HG02970 (cell line): Measurements from ENCODE around the gene BTC.
"Not testable (repeated sequence)": the region's sequence is repeated elsewhere in the genome, so short reads cannot be mapped to it uniquely, and the experiment has no call there.

Experiments
- ATAC-seq: cut with Tn5 transposase; IDR thresholded peaks from one replicate; pipeline ENCODE4 v1.9.1; 2021; ENCODE audit warnings: mild to moderate bottlenecking, moderate library complexity, moderate number of reproducible peaks; ENCODE audit not compliant: unreplicated experiment, low FRiP score

The BTC gene, protein sequence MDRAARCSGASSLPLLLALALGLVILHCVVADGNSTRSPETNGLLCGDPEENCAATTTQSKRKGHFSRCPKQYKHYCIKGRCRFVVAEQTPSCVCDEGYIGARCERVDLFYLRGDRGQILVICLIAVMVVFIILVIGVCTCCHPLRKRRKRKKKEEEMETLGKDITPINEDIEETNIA

DNA sequence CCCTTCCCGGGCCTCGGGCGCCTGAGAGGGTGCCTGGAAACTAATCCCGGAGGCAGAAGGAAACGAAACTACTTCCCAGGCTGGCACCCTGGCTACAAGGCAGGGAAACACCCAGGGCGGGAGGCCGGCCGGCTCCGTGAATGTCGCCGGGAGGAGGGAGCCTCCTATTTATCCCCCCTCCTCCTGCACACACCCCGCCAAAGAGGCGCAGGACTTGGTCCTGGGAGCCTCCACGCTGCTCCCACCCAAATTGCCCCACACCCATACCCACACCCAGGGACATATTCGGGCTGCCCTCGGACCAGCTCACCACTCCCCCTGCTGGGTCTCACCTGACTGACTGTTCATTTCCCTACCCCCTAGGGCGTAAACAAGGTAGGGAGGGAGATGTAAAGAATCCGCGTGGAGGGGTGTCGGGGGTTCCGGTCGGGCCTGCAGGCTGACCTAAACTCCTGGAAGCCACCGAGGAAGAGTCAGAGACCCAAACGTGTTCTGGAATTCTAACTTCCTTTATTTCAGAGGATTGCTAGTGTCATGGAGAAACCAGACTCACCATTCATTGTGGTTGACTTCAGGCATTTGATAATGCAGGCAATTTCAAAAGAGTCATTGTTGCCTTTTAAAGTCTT is at the start of gene BTC:
TSS of gene BTC (minus strand) at position 142 of the 629 bp plus-strand sequence. CDS start 198 bp downstream, outside the sequence.
- ATAC-seq: no peak

DNA sequence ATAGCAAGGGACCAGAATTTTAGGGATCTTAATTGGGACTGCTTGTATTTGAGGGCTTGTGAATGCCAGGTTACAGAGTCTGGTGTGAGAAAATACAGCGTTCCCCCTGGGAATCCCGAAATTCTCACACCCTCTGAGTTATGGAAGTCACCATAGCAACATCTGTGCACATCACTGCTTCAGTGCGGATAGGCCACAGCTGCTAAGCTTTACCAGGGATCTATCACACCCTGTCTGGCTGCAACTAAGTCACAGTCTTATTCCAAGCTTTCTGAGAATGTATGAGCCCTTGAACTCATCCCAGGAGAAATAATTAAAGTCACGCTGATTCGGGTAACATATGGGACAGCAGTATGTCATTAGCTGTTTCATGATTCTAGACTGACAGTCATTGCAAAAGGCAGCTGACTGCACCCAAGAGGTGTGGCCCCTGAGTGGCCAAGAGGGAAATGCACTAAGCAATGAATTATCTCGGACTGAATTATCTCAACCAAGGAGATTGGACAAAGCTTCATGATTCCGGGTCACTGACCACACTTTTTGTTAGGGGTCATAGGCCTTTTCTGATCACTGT is 46.7 kb upstream of the BTC start:
- no peak for ATAC-seq

DNA sequence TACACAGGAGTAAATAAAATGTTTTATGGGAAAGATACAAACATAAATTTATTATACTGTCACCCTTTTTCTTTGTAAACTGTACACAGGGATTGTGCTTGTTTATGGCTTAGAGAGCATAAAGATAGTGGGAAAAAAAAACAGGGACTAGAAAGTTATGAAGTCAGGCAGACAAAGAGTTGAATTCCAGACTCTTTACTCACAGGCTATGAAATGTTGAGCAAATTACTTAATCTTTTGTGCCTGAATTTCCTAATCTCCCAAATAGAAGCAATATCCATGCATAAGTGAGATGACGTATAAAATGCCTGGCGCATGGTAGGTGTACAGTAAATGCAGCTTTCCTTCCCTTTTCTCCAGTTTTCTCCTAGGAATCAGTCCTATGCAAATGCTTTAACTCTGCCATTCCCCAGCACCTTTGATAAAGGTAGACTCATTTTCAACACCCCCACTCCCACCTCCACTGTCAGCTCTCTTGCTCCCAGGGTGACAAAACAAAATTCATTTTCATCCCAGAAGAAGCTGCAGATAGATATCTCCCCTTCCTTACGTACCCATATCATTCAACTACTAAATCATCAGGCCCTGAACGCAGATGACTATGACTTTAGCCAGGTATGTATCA is 44.5 kb upstream of the BTC start:
- ATAC-seq: no peak

DNA sequence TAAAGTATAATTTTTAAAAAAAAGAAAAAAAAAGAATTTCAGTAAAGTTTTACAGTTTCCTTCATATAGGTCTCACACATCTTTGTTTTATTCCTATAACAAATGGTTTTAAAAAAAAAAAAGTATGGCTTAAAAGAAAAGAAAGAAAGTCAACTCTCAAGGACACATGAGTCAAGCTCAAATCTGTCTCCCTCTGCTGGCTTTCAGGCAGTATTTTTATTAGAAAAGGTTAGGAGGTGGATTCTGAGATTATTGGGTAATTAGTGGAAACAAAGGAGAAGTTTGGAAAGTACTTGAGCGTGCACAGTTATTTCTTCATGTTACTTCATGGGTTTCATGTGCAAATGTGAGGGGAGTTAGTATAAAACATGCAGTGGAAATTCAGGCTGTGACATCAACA is 36.6 kb upstream of the BTC start:
- no peak for ATAC-seq

DNA sequence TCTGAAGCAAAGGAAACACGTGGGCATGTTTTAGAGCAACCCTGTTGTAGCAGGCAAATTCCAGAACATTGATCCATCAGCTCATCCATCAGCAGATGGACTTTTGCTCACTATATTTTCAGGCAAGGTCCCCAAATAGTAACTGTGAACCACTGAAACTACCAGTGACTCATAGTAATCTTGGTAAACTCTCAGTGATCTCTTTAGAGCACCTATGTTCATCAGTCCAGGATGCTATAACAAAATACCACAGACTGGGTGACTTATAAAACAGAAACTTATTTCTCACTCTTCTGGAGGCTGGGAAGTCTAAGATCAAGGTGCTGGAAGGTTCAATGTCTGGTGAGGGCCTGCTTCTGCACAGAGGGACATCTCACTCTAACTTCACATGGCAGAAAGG is 28.9 kb upstream of the BTC start:
- no peak for ATAC-seq

DNA sequence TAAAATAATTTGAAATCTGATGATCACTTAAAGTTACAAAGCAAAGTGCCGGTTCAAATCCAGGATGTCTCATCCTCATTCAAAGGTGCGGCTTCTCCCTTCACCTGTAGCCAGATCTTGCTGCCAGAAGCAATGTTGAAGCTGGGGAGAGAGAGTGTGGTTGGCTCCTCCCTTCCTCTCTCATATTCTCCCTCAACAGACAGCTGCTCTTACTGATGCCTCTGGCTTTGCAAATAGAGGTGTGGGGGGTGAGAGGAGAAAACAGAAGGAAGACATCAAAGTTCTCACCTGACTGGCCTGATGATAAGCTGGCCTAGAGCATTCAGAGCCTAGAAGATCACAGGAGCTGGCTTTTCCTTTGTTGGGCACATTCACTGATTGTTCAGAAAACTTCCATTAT is 28.3 kb upstream of the BTC start:
- ATAC-seq: no peak

DNA sequence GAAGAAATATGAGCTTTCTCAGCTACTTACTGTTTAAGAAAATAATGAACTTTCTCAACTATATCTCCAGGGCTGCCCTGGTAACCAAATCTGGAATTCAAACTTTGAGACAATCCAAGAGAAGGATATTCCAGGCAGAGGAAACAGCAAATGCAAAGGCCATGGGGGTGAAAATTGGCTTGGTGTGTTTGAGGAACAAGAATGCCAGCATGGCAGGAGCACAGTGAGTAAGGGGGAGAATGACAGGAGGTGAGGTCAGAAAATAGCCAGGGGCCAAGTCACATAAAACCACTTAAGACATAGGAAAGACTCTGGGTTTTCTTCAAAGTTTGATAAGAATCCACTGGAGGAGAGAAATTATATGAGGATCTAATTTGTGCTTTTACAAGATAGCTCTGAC is 27.2 kb upstream of the BTC start:
- ATAC-seq: no peak

DNA sequence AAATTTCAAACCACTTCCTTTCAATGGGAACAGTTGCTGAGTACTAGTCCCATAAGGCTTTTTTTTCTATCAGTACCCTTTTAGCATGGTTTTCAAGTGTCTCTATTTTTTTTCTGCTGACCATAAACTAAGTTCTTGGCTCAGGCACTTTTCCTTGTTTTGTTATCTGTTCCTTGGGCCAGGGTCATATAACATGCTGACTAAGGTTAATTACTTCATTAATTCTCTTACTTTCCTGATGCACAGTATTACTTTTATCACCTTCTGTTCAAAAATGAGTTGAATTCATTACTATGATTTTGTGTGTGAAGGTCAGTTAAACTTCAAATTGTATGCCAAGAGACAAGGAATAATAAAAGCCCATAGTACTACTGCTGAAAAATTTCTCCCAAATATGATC is 19.7 kb upstream of the BTC start:
- ATAC-seq: no peak

DNA sequence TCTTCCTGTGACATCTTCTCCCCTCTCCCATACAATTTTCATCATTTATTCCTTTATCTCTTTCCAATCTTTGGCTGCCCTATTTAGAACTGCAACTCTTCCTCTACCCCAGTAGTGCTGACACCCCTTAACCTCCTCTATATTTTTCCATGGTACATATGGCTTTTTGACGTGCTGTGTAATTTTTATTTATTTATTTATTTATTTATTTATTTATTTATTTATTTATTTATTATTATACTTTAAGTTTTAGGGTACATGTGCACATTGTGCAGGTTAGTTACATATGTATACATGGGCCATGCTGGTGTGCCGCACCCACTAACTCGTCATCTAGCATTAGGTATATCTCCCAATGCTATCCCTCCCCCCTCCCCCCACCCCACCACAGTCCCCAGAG is 17.7 kb upstream of the BTC start:
- not testable (repeated sequence) for ATAC-seq

DNA sequence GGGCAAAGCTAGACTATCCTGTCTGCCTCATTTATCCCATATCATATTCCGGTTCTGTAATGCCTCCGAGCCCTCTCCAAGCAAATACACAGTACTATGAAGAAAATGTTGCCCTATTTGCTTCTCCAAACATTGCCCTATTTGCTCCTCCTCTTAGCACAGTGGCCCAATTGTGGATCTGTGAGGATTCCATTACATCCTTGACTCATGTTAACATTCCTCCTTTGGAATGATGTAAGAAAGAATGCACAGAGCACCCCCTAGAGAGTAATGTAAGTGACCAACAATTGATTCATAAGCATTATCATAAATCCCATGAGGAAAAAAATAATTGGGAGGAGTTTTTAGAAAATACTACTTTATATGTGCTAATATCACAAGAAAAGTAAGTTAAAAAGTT is 11.3 kb upstream of the BTC start:
- ATAC-seq: no peak

DNA sequence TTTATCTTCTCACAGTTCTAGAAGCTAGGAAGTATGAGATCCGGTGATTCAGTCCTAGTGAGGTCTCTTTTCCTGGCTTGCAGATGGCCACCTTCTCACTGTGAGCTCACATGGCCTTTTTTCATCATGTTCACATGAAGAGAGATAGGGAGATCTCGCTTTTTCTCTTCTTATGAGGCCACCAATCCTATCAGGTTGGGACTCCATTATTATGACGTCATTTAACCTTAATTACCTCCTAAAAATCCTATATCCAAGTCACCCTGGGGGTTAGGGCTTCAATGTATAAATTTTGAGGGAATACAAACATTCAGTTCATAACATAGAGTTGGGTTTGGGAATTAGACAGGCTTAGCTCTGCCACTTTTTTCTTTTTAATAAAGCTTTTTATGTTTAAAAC is 6.0 kb upstream of the BTC start:
- no peak for ATAC-seq

DNA sequence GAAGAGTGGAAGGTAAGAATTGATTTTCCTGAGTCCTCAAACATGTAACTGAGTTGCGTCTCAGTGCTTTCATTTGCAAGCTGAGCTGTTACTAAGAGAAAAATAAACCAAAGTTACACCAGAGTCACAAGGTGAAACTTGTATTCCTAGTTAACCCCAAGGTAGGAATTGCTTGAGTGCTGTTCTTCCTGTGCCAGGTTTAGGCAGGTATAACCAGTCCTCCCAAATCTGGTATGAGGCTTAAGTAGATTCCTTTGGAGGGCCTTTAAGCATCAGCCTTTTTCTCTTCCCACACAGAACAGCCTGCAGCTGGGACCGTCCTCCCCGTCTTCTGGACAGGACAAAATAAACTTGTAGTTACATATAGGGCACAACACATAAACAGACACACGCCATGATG is 2.3 kb upstream of the BTC start:
- ATAC-seq: no peak

DNA sequence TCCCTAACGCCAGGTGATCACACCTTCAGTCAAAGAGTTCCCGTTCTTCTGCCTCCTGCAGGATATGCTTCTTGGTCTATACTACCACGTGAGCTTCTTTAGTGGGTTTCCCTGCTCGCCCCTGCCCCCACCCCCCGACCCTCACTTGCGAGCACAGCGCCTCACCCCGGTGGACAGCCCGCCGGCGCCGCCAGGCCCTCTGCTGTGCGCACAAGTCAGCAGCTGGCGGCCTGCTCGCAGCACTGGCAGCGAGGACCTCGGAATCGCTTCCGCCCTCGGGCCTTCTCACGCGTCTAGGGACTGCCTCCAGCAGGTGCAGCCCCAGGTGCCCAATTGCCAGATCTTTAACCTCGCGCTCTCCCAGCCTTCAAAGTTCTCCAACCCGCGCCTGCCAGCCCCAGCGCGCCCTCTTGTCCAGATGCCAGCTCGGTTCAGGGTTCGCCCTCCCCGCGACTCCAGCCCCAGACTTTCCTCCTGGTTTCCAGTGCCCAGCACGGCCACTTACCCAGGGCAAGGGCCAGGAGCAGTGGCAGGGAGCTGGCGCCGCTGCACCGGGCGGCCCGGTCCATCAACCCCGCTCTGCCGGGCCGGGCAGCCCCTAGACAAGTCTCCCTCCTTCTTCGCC is 454 bp downstream of the BTC start:
- ATAC-seq: no peak

DNA sequence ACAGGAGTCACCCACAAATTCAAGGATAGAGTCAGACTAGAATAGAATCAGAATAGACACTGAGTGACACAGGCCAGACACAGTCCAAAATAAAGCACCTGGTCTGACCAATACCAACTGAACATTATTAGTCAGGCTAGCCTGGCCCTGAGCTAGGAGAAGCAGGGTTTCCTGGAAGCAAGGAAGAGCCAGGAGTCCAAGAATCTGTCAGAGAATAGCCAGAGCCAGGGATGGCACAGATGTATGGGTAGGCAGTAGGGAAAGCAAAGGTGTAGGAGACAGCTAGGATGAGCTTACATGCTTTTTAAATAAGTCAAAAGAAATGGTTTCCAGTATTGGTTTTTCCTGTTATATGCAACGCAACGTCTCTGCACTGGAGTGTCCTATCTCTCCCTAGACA is 3.7 kb downstream of the BTC start:
- ATAC-seq: no peak

DNA sequence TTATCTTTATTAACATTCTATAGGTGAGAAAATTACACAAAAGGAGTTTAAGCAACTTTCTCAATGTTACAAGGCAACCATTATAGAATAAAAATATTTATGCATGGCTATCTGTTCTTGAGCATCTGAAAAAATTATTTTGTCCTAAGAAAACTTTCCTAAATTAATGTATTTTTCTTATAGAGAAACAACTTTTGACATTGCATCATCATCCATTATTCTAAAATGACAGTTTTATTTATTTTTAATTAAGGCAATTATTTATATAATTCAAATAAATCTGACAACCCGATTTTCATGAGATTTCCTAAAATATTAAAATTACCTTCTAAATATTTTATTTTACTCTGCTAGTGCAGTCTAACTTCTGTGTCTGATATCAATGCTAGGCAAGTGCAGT is 4.8 kb downstream of the BTC start:
- ATAC-seq: no peak

DNA sequence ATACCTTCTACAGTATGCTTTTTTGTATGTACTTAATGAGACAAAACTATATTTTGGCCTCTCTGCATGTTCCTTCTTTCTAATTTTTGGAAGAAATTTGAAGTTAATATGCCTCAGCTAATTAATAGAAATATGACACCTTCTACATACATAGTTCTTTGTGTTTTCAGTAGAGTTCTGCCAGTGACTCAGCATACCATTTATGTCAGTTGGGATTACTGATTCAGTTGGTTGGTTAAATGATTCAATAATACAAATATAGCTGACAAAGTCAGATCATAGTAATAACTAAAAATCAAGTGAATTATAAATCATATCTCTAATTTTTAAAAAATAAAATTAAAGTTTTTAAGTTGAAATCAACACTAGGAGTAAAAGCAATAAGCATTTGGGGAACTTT is 16.8 kb downstream of the BTC start:
- no peak for ATAC-seq

DNA sequence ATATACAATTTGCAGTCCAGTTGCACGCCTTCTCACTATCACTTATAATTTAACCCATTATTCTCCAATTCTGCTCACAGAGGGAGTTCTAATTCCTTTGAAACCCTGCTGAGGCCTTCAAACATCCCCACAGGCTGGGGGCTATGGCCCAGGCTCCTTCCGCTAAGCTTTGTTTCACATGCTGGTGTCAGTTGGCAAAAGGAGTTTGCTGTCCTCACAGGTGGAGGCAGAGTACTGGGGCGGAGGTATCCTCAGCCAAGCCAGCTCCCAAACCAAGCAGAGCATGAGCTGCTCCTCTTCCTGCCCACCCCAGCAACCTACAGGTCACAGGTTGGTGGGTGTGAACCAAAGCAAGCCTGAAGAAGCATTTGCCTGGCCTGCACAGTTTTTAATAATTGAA is 21.5 kb downstream of the BTC start:
- ATAC-seq: no peak

DNA sequence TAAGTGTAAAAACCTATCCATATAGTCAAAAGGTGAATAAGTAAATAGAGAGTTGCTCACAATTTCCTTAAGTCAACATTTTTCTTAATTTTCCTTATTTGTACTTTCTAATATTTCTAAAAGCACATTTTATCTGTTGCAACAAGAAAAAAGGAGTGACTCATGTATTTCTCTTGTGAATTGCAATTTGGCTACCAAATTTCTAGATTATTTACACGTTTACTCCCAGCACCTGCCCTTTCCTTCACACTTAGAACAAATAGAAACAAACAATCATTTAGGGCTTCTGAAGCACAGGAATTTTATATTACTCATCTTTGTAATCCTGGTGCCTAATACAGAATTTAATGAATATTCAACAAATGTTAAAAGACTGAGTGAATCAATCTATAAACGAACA is 22.2 kb downstream of the BTC start:
- ATAC-seq: no peak

DNA sequence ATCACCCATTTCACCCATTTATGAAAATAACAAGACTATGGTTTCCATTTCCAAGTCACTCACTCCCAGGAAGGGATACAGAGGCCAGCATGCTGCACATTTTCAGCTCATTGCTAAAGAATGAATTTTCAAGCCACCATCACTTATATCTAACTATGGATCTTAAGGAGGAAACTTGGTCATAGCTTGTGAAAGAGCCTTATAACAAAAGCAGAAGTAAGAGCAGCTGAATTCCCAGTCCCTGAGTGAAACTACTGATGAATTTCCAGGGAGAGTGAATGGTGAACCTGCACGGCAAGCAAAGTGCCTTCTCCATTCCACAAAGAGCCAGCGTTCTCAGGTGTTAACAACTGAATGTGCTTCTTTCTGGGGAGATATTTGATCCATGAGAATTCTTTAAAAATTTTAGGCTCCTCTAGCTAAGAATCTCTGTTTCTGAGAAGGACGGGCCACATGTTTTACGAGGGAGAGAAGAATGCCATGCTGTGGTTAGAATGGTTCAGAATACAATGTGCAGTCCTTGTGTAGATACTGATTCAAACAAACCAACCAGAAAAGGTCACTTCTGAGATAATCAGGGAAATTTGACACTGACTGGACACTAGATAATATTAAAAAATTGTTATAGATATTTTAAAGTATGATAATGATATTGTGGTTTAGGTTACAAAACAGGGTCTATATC is 24.0 kb downstream of the BTC start:
- no peak for ATAC-seq

DNA sequence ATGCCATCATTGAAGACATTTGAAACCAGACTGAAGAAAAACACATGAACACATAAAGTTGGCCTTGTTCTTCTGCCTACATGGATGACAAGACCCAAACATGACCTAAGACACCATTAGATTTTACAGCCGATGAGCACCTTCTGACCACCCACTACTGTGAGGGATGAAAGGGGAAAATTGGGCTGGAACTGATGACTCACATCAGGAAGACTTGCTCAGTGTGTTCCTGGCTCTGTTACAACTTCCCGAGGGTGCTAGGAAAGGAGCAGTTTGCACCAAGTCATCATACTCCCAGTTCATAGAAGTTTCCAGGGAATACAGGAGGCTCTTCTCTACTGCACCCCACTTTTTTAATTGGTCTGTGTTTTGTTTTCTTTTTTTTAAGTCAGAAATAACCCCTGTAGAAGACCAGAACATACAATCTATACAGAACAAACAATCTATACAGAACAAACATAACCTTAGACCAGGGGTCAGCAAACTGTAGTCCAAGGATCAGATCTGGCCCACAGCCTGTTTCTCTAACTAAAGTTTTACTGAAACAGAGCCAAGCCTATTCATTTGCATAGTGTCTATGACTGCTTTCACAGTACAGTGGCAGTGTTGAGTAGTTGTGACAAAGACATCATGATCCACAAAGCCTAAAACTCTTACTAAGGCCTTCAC is 25.3 kb downstream of the BTC start:
- no peak for ATAC-seq
